Colonic mucosa (tissue), 4 donors: Measurements from ENCODE around the gene SSTR3. TPM values are rescaled to one million over a fixed set of nuclear protein-coding genes. Genes with fewer than 3 reads are reported as not detected.

Experiments used
- DNase-seq: peaks from one replicate; pipeline ENCODE4 v3.0.0-alpha.2; 2020
- H3K27ac ChIP-seq: fragments of 200-600 bp; one replicate; pipeline ENCODE4 v1.8.0; 2021
- H3K27me3 ChIP-seq: fragments of 200-600 bp; one replicate; pipeline ENCODE4 v1.8.0; 2021
- H3K36me3 ChIP-seq: fragments of 200-600 bp; one replicate; pipeline ENCODE4 v1.8.0; 2021
- H3K4me1 ChIP-seq: fragments of 200-600 bp; one replicate; pipeline ENCODE4 v1.8.0; 2021; ENCODE audit warnings: mild to moderate bottlenecking
- H3K4me3 ChIP-seq: fragments of 200-600 bp; one replicate; pipeline ENCODE4 v1.8.0; 2021
- H3K9ac ChIP-seq, 2 donors: one replicate each; pipeline ENCODE4 v1.7.0; 2013; ENCODE audit warnings: control low read depth in 2 of 2, low read depth in 2 of 2, low read length in 2 of 2
- H3K9me3 ChIP-seq: fragments of 200-600 bp; one replicate; pipeline ENCODE4 v1.8.0; 2021
- intact Hi-C: fragments of 100-400 bp; cut with DNase I; formaldehyde crosslinking; loops from one replicate; pipeline ENCODE4 v1.14.1; 2022
- total RNA-seq, 2 donors: library from RNA; stranded (reverse); fragmentation: NEBNext Ultra II Directional in 1 of 2; extraction: Animal tissue kit (Norgen Biotek cat#: 25700) in 1 of 2; gene quantifications; one replicate each; pipeline ENCODE4 v1.2.1, GENCODE V29; 2021
- TF ChIP-seq, protein P1 (sequence below): fragments of 200-600 bp; IDR thresholded peaks from one replicate; pipeline ENCODE4 v1.8.0; 2022; ENCODE audit warnings: antibody characterized with exemption, mild to moderate bottlenecking
- donor health status: healthy.
- donor health status: DM: no; HTN: no; CAD: no.
- donor health status: DM: no; HTN: no; CAD: no.

SSTR3 gene
- total RNA-seq, 2 donors from 2014 or later, result 0.12 TPM; not detected in 1

GRCh38 chr22:37258005-37258752 is 45.9 kb upstream of the SSTR3 start:
- no peaks in the 10 kb centered on the region for H3K27me3 ChIP-seq
- intact Hi-C loops, result no loop called here

GRCh38 chr22:37256075-37256726 is 43.9 kb upstream of the SSTR3 start:
- H3K9ac ChIP-seq, result no peak overlapping the region
- H3K27me3 ChIP-seq, result no peaks in the 10 kb centered on the region
- intact Hi-C loops, result no loop called here
- no peak overlapping the region for H3K27ac ChIP-seq
- TF ChIP-seq, protein P1, sequence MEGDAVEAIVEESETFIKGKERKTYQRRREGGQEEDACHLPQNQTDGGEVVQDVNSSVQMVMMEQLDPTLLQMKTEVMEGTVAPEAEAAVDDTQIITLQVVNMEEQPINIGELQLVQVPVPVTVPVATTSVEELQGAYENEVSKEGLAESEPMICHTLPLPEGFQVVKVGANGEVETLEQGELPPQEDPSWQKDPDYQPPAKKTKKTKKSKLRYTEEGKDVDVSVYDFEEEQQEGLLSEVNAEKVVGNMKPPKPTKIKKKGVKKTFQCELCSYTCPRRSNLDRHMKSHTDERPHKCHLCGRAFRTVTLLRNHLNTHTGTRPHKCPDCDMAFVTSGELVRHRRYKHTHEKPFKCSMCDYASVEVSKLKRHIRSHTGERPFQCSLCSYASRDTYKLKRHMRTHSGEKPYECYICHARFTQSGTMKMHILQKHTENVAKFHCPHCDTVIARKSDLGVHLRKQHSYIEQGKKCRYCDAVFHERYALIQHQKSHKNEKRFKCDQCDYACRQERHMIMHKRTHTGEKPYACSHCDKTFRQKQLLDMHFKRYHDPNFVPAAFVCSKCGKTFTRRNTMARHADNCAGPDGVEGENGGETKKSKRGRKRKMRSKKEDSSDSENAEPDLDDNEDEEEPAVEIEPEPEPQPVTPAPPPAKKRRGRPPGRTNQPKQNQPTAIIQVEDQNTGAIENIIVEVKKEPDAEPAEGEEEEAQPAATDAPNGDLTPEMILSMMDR, result no peak
- H3K9me3 ChIP-seq, result no peaks in the 10 kb centered on the region
- H3K4me1 ChIP-seq, result no peaks in the 10 kb centered on the region
- H3K4me3 ChIP-seq, result no peak overlapping the region
- H3K36me3 ChIP-seq, result no peaks in the 10 kb centered on the region
- no peak for DNase-seq

More at GRCh38 chr22:37258005-37258752, 45.9 kb upstream of the SSTR3 start:
- no peak overlapping the region for H3K27ac ChIP-seq
- TF ChIP-seq, protein P1, result no peak
- H3K4me1 ChIP-seq, result no peaks in the 10 kb centered on the region
- no peak for DNase-seq
- H3K9me3 ChIP-seq, result no peaks in the 10 kb centered on the region
- H3K9ac ChIP-seq, result no peak overlapping the region
- no peaks in the 10 kb centered on the region for H3K36me3 ChIP-seq
- H3K4me3 ChIP-seq, result no peak overlapping the region

DNA sequence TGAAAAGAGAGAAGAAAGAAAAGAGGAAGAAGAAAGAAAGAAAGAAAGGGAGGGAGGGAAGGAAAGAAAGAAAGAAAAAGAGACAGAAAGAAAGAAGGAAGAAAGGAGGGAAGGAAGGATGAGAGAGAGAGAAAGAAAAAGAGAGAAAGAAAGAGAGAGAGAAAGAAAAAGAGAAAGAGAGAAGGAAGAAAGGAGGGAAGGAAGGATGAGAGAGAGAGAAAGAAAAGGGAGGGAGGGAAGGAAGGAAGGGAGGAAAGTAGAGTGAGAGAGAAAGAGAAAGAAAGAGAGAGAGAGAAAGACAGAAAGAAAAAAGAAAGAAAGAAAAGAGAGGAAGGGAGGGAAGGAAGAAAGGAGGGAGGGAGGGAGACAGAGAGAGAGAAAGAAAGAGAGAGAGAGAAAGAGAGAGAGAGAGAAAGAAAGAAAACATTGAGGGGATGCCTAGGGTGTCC is 43.3 kb upstream of the SSTR3 start:
- intact Hi-C loops, result no loop called here
- no peak for DNase-seq
- no peaks in the 10 kb centered on the region for H3K27me3 ChIP-seq
- H3K36me3 ChIP-seq, result no peaks in the 10 kb centered on the region
- H3K9me3 ChIP-seq, result no peaks in the 10 kb centered on the region
- H3K4me3 ChIP-seq, result no peak overlapping the region
- TF ChIP-seq, protein P1, result no peak
- H3K27ac ChIP-seq, result no peak overlapping the region
- H3K9ac ChIP-seq, result no peak overlapping the region
- H3K4me1 ChIP-seq, result no peaks in the 10 kb centered on the region

DNA sequence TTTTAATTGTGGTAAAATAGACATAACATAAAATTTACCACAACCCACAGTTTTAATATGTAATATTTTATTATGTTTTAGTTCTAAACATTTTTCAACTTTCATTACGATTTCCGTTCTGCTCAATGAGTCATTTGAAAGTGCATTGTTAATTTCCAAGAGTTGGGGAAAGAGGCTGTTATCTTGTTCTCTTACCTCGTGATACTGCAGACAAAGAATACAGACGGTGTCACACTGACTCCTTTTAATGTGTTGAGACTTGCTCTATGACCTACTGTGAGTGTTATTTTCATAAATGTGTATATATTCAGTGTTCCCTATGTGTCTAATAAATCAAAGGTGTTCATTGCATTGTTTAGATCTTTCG is 42.6 kb upstream of the SSTR3 start:
- Histone ChIP-seq H3K9ac (no peak overlapping the region), H3K4me1 (no peaks in the 10 kb centered on the region), H3K9me3 (no peaks in the 10 kb centered on the region), H3K4me3 (no peak overlapping the region), H3K27ac (no peak overlapping the region), H3K27me3 (no peaks in the 10 kb centered on the region), H3K36me3 (no peaks in the 10 kb centered on the region)
- intact Hi-C loops, result no loop called here
- TF ChIP-seq, protein P1, result no peak
- no peak for DNase-seq

- Histone ChIP-seq H3K27me3 (no peaks in the 10 kb centered on the region), H3K9me3 (no peaks in the 10 kb centered on the region), H3K4me1 (no peaks in the 10 kb centered on the region), H3K4me3 (no peak overlapping the region), H3K27ac (no peak overlapping the region), H3K36me3 (no peaks in the 10 kb centered on the region), H3K9ac (no peak overlapping the region)
- intact Hi-C loops, result no loop called here
- DNase-seq, result no peak
- TF ChIP-seq, protein P1, result no peak
These were observed 42.1 kb upstream of the SSTR3 start for GRCh38 chr22:37254209-37254866.
